Measurements from ENCODE around the gene GANAB.

Gene GANAB

GRCh38 chr11:62604460-62605120 lies 41.8 kb downstream of the GANAB start:
- TF ChIP-seq CTCF (IDR thresholded peaks at IDR 0.05): no peak

GRCh38 chr11:62603776-62604299 lies 42.6 kb downstream of the GANAB start:
- no peak for TF ChIP-seq CTCF (IDR thresholded peaks at IDR 0.05)

DNA sequence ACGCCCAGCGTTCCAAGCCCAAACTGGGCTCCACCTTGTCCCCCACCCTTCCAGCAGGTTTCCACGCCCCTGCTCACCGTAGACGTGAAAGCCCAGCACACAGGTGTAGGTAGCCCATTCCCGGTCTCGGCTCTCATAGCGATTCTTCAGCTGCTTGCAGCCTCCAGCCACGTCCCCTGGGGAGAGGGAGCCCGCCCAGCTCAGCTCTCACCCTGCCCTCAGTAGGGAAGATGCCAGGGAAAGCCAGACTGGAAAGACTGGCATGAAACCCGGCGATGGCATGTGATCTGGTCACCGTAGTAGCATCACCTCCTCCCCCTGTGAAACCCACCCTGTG lies 43.4 kb downstream of the GANAB start:
- no peak for TF ChIP-seq CTCF (IDR thresholded peaks at IDR 0.05)

DNA sequence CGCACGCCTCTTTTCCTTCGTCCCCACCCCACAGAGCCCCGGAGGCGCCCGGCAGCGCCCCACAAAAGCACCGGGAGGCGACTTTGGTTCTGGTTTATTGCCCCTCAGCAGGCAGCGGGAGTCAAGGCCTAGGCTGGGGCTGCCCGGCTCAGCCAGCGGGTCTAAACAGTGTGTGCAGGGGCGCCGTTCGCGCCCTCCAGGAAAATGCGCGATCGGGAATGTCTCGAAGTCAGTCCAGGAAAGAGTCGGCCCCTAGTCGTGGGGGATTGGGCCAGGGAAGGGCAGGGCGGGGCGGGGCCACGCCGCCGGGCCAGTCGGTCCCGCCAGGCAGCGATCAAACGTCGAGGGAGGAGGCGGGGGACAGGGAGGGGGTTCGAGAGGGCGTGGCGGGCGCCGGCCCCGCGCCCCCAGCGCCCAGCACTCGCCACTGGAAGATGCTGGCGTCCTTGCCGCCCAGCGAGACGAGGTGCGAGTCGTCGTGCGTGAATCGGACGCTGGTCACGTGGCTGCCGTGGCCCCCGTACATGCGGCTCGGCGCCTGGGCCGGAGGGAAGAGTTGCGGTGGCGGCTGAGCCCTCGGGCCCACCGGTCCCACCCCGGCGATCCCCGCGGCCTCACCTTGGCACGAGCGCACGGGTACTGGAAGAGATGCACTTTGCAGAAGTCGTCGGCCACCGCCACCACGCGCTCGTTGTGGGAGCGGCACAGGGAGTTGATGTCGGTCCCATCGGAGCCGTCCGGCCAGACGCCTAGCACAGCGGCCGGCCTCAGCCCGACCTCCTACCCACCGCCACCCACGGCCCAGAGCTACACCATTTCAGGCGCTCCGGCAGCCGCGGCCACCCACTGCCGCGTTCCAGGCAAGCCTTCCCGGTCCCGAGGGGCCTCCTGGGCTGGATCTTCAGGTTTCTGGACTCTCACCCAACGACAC lies 44.0 kb downstream of the GANAB start:
- TF ChIP-seq CTCF (IDR thresholded peaks at IDR 0.05): no peak

DNA sequence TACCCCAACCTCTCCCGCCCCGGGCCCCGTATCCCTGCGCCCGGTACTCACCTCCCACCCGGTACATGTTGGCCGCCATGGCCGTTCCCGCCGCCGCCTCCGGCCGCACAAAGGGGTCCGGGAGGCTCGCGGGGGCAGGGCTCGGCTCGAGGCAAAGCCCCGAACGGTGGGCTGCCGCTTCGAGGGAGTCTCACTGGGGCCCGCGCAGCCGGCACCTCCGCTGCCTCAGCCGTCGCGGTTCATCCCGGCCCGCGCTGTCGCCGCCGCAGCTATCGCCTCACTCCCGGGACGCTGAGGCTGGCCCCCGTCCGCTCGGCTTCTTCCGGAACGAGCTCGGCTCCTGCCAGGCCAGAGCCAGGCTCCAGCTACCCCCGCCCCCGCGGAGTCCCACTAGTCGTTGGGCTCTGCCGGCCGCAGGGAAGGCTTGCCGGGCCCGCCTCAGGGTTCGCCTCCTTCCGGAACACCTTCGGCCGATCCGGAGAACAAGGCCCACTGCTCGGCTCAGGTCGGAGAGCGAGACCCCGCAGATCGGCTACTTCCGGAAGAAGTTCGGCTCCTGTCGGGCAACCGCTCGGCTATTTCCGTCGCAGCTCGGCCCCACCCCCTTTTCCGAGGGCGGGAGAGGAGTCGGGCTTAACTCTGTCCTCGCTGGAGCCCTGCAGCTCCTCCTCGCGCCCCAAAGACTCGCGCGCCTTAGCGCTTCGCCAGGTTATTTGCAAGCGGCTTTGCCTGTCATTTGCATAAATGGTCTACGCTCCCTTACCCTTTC lies 44.9 kb downstream of the GANAB start, which contains the start of gene MTA2:
MTA2 (minus strand) TSS at position 494 of the 769 bp plus-strand sequence; CDS start at position 79, 415 bp downstream.
- no peak for TF ChIP-seq CTCF (IDR thresholded peaks at IDR 0.05)

DNA sequence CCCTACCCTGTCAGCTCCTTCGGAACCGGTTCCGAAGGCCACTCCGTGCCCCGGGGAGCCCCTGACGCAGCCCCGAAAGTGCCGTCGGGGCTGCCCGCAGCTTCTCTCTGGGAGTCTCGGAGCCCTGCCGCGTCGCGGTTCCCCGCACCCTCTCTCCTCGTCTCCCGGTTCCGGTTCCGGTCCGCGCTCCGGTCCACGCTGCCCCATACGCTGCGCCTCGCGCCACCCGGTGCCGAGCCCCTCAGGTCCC lies 45.4 kb downstream of the GANAB start:
- TF ChIP-seq CTCF (IDR thresholded peaks at IDR 0.05): no peak

GRCh38 chr11:62600367-62601121 lies 45.9 kb downstream of the GANAB start:
- TF ChIP-seq CTCF (IDR thresholded peaks at IDR 0.05): no peak

Data from LNCAP (cell line).